SK-N-MC (cell line): ENCODE results near the gene TMEM30B.

Source experiments
- EZH2 ChIP-seq: fragments of 200-600 bp; sonication (generic); IDR thresholded peaks from one replicate; pipeline ENCODE4 v1.6.1; 2017; ENCODE audit warnings: antibody characterized with exemption
- FOXP2 ChIP-seq: optimal IDR thresholded peaks from 2 replicates; pipeline ENCODE3; 2011; ENCODE audit warnings: mild to moderate bottlenecking, moderate library complexity; ENCODE audit not compliant: insufficient read depth; ENCODE audit errors: extremely low read length, control extremely low read depth

DNA sequence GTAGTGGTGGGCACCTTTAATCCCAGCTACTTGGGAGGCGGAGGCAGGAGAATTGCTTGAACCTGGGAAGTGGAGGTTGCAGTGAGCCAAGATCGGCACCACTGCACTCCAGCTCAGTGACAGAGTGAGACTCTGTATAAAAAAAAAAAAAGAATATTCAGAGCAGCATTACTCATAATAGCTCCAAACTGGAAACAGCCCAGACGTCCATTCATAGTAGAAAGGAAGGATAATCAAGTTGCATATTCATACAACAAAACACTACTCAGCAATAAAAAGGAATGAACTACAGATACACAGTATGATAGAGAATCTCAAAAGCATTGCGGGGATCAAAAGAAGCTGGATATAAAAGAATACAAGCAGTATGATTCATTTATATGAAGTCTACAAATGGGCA is 19.1 kb downstream of the TMEM30B start:
- TF ChIP-seq EZH2 = no peak
- TF ChIP-seq FOXP2 = no peak
